ENCODE data around the gene OSBPL5.

OSBPL5 gene

GRCh38 chr11:3165152-3165705, at the start of gene OSBPL5:
OSBPL5 (minus strand) TSS chr11:3165310; CDS start chr11:3129148, 36,162 bp downstream.
- FAIRE-seq (no peak), DNase-seq (ENCODE audit: low spot score) (peak; percentile 81)

- no peak for FAIRE-seq
- DNase-seq (ENCODE audit: low spot score): no peak
Observed at GRCh38 chr11:3214420-3214699, 49.2 kb upstream of the OSBPL5 start.

- DNase-seq (ENCODE audit: low spot score) (no peak), FAIRE-seq (no peak)
Observed at GRCh38 chr11:3213659-3214419, 48.7 kb upstream of the OSBPL5 start.

- no peak for DNase-seq (ENCODE audit: low spot score)
Observed at GRCh38 chr11:3208272-3208671, 43.2 kb upstream of the OSBPL5 start.

GRCh38 chr11:3207526-3208189, 42.5 kb upstream of the OSBPL5 start:
- DNase-seq (ENCODE audit: low spot score) (no peak), FAIRE-seq (no peak)

More at GRCh38 chr11:3208272-3208671, 43.2 kb upstream of the OSBPL5 start:
- no peak for FAIRE-seq

GRCh38 chr11:3206922-3207204, 41.8 kb upstream of the OSBPL5 start:
- FAIRE-seq: no peak
- no peak for DNase-seq (ENCODE audit: low spot score)

GRCh38 chr11:3206156-3206921, 41.2 kb upstream of the OSBPL5 start:
- FAIRE-seq (peak; percentile 100), DNase-seq (ENCODE audit: low spot score) (no peak)

- no peak for DNase-seq (ENCODE audit: low spot score)
- FAIRE-seq: no peak
Observed at GRCh38 chr11:3205261-3206155, 40.4 kb upstream of the OSBPL5 start.

GRCh38 chr11:3204141-3205015, 39.3 kb upstream of the OSBPL5 start:
- DNase-seq (ENCODE audit: low spot score): no peak
- no peak for FAIRE-seq

GRCh38 chr11:3203221-3204043, 38.3 kb upstream of the OSBPL5 start:
- peak; percentile 52 for DNase-seq (ENCODE audit: low spot score)
- FAIRE-seq: no peak

- no peak for FAIRE-seq
- no peak for DNase-seq (ENCODE audit: low spot score)
Observed at GRCh38 chr11:3202759-3203158, 37.6 kb upstream of the OSBPL5 start.

GRCh38 chr11:3202305-3202704, 37.2 kb upstream of the OSBPL5 start:
- DNase-seq (ENCODE audit: low spot score) (no peak), FAIRE-seq (no peak)

GRCh38 chr11:3201677-3202181, 36.6 kb upstream of the OSBPL5 start:
- no peak for DNase-seq (ENCODE audit: low spot score)

GRCh38 chr11:3201112-3201581, 36.0 kb upstream of the OSBPL5 start:
- no peak for FAIRE-seq
- no peak for DNase-seq (ENCODE audit: low spot score)

More at GRCh38 chr11:3201677-3202181, 36.6 kb upstream of the OSBPL5 start:
- no peak for FAIRE-seq

GRCh38 chr11:3200388-3201111, 35.4 kb upstream of the OSBPL5 start:
- FAIRE-seq (no peak), DNase-seq (ENCODE audit: low spot score) (no peak)

- no peak for DNase-seq (ENCODE audit: low spot score)
- no peak for FAIRE-seq
Observed at GRCh38 chr11:3199537-3200295, 34.6 kb upstream of the OSBPL5 start.

- no peak for DNase-seq (ENCODE audit: low spot score)
- FAIRE-seq: no peak
Observed at GRCh38 chr11:3198815-3199214, 33.7 kb upstream of the OSBPL5 start.
